NCI-H226 (cell line): Measurements from ENCODE around the gene ACVR2A.

ENCODE experiments used
- DNase-seq: peaks from one replicate; pipeline ENCODE4 v3.0.0-alpha.2; 2015

Gene ACVR2A

DNA sequence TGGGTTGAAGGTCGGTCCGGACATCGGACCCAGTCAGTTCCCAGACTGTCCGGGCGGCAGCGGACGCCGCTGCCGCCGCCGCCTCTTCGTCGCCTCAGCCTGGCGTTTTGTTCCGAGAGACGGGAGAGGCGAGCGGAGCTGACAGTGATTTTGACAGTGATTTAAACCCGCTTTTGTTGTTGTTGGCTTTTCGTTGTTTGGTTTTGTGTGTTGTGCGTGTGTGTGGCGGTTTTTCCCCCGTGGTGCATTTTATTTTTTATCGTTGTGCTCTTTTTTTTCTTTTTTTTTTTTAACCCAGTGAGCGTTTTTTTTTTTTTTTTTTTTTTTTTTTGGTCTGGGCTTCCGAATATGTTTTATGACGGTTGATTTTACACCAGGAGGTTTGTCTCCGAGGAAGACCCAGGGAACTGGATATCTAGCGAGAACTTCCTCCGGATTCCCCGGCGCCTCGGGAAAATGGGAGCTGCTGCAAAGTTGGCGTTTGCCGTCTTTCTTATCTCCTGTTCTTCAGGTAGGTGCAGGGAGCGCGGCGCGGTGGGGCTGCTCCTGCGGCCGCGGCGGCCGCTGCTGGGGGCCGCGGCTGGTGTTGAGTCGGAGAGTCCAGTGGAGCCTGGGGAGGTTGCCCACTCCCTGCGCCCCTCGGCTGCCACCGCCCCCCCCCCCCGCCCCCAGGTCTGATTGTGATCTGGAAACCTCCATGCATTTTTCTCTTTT lies at the start of gene ACVR2A:
Gene ACVR2A (plus strand): TSS at position 333 of the 714 bp plus-strand sequence. CDS start 124 bp downstream, at position 457.
- peak; percentile 34 for DNase-seq

DNA sequence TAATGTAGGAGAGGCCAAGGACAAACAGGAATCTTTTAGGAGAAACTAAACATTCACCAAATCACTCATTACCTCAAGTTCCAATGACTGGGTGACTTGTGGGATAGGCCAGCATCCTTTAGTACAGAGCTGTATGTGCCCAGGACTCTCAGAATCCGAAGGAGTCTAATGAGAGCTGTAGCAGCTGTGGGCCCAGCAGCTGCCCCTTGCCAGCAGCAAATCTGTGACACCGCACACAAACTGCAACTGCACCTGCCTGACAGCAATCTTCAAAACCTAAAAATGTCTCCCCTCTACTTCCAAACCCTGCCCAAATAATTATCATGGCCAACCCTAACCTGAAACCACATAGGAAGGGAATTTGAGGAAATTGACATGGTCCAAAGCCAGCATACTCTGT lies 44.5 kb upstream of the ACVR2A start:
- no peak for DNase-seq

DNA sequence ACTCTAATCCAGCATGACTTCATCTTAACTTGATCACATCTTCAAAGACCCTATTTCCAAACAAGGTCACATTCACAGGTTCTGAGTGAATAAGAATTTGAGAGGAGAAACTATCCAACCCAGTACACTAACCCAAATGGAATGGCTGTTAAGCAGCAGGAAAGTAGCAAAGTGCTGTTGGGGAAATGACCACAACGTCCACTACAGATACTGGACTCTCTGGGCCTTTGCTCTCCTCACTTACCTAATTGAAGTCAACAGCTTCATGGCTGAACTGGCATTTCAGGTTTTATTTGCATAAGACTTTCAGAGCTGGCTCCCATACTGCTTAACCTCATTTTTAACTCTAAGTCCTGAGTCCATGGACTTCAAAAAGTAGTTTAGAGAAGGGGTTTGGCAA lies 38.0 kb upstream of the ACVR2A start:
- no peak for DNase-seq

DNA sequence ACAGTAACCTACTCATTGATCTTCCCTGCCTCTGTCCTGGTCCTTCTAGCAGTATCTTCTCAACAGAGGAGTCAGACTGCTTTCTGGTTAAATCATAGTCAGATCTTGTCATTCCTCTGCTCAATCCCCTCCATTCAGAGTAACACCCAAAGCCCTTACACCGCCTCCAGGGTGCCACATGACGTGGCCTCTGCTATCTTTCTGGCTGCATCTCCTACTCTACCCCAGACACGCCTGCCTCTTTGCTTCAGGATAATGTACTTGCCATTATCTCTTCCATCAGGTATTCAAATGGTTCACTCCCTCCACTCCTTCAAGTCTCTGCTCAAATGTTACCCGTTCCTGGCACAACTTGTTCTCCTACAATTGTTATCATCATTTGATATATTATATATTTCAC lies 36.3 kb upstream of the ACVR2A start:
- no peak for DNase-seq

DNA sequence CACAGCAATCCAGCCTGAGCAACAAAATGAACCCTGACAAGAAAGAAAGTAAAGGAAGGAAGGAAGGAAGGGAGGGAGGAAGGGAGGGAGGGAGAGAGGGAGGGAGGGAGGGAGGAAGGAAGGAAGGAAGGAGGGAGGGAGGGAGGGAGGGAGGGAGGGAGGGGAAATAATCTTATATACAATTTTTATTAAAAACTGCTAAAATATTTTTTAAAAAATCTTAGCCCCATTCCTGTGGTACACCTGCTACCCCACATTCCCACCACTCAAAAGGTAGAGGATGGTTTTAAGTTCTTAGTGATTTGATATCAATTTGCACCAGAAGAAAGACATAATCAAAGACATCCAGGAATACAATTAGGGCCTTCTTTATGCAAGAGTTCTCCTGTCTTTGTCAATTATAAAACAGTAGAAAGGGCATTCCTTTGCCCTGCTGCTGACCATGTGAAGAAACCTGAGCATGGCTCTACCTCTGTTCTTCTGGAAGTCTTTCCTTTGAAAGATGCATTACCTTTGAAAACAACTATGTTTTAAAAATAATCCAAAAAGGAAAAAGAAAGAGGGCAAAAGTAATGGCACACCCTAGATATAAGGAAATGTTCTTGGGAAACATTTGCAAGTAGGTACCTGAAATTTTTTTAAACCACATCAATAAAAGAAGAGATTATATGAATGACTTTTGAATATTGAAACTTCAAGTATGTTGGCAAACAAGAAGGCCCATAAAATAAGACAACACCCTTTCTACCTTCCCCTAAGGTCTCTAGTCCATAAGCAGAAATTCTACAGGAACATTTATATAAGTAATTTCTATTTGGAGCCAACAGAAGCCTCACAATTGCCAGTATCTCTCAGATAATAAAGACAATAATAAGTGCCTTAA lies 33.7 kb upstream of the ACVR2A start:
- DNase-seq: no peak

DNA sequence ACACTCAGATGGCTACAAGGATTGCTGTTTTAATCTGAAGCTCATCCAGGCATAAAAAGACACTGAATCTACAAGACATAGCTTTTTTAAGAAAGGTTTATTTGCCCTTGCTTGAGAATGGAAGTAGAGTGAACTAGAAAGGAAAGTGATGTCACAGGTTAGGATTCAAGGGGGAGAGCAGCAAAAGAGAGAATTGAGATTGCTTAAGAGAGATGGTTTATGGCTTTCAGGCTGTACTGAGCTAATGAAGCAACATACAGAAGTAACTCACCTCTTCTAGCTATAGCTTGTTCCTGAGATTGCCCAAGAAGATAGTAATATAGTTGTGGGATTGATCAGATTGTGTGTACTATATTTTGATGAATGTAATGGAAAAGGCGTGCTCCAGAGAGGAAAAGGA lies 26.1 kb upstream of the ACVR2A start:
- DNase-seq: peak; percentile 56

DNA sequence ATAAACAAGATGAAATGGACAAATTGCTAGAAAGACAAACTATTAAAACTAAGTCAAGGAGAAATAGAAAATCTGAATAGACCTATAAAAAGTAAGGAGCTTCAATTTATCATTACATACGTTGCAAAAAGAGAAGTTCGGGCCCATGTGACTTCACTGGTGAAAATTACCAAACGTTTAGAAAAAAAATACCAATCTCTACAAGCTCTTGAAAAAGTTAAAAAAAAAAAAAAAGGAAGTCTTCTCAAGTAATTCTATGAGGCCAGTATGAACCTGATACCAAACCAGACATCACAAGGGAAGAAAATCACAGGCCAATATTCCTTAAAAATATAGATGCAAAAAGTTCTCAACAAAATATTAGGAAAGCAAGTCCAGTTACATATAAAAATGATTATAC lies 20.2 kb upstream of the ACVR2A start:
- no peak for DNase-seq

DNA sequence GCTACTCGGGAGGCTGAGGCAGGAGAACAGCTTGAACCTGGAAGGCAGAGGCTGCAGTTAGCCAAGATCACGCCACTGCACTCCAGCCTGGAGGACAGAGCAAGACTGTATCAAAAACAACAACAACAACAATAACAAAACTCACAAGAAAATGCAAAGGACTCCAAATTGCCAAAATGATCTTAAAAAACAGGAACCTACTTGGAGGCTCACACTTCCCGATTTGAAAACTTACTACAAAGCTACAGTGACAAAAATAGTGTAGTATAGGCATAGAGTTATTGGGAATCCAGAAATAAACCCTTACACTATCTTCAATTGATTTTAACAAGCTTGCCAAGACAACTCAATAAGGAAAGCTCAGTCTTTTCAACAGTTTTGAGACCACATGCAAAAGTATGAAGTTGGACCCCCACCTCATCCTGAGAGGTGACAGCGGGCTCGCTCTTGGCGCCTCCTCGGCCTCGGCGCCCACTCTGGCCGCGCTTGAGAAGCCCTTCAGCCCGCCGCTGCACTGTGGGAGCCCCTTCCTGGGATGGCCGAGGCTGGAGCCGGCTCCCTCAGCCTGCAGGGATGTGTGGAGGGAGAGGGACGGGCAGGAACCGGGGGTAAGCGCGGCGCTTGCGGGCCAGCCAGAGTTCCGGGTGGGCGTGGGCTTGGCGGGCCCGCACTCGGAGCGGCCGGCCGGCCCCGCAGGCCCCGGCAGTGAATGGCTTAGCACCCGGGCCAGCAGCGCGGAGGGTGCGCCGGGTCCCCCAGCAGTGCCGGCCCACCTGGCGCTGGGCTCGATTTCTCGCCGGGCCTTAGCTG lies 18.3 kb upstream of the ACVR2A start:
- no peak for DNase-seq

DNA sequence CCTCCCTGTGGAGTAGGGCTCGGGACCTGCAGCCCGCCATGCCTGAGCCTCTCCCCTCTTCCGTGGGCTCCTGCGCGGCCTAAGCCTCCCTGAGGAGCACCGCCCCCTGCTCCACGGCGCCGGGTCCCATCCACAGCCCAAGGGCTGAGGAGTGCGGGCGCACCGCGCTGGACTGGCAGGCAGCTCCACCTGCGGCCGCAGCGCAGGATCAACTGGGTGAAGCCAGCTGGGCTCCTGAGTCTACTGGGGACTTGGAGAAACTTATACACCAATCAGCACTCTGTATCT lies 17.8 kb upstream of the ACVR2A start:
- no peak for DNase-seq

DNA sequence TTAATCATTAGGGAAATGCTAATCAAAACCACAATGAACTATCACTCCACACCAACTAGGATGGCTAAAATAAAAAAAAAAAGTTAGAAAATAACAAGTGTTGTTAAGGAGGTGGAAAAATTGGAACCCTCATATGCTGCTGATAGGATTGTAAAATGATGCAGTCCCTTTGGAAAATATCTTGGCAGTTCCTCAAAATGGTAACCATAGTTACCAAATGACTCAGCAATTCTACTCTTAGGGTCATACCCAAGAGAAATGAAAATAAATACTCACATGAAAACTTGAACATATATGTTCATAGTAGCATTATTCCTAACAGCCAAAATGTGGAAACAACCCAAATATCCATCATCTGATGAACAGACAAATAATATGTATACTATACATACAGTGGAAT lies 15.7 kb upstream of the ACVR2A start:
- DNase-seq: peak; percentile 63

DNA sequence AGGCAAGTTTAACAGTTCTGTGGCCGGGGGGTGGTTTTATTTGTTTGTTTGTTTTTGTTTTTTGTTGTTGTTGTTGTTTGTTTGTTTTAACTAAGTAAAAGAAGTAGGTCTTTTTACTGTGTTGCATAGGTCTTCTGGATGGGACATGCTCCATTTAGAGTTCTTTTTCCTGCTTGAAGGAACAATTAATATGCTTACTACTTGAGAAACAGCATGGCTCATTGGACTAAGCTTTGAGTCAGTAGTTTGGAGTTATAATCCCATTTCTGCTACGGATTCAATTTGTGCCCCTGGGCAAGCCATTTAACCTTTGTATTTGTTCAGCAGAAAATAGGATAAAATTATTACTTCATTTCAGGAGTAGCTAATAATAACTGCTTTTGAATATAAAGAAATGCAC lies 8.7 kb upstream of the ACVR2A start:
- DNase-seq: no peak

DNA sequence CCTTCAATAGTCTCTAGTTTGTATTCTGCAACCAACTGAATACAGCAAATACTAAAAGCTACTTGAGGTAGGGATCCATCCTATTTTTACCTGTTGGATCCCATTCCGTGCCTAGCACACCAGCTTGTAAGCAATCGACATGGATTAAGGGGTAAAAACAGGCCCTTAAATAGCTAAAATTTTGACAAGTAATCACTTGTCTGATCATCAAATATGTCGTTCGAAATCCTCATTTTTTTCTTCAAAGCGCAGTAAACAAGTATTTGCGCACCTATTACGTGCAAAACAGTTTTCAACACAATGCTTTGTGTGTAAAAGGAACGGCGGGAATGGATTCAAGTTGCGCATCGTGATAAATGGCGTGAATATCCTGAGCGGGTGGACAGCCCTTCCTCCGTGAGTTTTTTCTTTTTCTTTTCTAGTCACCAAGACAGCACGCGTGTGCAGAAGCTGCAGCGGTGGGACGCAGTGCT lies 1.4 kb upstream of the ACVR2A start:
- no peak for DNase-seq

DNA sequence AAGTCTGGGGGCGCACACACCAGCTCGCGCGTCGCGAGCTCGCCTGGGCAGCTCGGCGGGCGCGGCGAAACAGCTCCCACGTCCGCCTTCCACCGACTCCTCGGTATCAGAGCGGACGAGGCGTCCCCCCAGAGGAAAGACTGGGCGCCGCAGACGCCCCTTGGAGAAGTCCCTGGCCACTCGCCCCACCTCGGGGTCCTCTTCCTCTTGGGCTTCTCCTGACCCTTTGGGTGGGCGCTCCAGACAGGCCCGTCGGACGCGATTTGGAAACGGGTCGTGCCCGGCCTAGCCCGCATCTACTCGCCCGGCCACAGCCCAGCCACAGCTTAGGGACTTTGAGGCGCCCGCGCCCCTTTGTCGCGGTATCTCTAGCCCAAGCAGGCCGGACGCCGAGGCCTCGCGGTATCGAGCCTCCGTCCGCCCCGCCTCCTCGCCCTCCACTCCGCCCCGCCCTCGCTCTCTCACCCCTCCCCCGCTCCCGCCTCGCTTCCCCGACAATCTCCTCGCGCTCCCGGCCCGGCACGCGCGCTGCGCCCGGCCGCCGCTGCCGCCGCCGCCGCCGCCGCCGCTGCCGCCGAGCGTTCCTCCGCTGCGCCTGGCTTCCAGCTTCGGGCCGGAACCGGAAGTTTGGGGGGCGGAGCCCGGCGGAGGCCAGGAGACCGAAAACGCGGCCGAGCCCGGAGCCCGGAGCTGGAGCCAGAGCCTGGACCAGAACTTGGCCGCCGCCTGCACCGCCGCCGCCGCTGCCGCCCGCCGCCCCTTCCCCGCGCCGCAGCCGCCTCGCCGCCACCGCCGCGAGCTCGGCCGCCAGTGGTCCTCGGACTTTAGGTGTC lies 749 bp upstream of the ACVR2A start:
- DNase-seq: peak; percentile 85

DNA sequence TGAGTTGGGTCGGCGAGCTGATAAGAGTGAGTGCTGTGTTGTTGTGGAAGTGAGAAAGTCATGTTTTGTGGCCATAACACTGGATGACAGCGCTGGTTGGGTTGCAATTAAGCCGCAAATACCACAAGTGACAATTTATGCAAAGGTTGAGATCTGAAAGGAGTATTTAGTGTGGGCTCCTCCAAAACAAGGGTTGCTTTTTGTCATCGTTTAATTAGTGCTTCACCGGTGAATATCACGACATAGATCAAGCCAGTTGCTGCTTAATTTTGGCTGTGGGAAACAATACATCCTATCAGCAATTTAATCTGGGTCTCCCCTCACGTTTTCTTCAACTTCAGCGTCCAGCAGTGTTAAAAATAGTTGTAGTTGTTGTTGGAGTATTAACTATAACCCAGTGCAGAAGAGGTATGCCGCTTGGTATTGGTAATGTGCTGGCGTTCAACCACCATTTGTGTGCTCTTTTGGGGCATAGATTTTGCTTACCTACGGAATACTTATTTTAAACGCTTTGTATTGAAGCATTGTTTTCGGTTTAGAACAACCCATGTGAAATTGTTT lies 662 bp downstream of the ACVR2A start:
- DNase-seq: no peak

DNA sequence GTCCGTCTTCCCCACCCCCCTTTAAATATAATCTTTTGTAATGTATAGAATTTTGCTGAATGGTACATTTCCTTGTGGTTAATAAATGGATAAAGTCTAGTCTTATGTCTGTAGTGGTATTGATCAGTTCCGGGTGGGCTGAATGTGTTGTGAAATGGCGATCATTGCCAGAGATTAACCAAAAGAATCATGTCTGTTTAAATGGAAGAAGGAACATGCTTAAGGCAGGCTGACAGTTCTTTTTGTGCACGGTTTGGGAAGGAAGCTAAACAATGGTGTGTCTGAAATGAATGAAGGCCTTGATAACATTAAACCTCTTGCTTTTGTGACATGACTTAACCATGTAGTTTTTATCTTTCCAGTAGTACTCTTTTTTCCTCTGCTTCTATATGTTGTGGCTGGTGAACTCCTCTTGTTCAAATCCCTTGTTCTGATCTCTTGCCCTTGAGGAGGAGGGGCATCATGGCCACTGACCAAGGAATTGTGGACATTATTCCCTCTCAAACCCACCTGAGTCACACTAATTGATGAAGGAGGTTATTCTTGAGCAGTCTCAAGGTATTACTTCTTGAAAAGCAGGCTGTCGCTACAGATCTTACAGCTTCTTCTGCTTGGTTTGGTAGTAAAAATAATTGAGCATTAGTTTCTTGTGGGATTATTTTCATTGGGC lies 1.7 kb downstream of the ACVR2A start:
- DNase-seq: no peak

DNA sequence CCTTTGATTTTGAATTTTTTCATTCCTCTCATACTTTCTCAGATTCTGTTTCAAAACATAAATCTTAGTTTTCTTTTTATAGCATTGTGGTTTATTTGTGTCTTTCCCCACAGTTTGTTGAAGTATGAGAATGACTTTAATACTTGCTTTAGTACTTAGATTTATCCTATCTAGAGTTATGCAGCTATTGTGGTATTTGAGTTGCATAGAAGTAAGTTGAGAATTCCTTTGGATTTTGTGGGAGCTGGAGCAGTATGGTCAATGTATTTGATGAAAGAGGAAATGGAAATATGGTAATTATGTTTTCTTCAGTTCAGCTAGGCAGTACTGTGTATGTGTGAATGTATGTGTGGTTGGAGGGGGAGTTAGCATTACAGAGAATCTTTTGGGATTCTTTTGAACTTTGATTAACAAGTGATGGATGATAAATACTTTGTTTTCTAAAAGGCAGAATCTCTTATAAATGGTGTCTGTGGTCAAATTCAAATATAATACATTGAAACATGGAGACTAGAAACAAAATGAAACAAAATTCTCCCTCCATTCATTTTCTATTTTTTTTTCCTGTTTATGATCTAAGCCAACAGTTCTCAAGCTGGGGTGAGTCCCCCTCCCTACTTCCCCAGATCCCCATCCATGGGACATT lies 3.0 kb downstream of the ACVR2A start:
- peak; percentile 9 for DNase-seq

DNA sequence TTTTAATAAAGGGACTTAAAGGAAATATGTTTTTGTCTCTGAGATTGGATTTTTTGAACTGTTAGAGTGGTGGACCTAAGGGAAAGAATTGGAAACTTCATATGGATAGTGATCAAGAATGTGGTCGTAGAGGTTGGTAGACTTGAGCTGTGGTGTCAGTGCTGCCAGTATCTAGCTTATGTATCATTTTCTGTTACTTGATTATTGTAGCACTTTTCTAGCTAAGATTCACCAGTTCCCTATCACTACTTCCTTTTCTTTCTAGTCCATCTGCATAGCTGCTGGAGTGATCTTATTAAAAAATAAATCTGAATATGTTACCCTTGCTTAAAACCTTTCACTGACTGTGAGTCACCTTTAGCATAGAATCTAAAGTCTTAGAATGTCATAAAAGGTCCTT lies 6.0 kb downstream of the ACVR2A start:
- DNase-seq: no peak

DNA sequence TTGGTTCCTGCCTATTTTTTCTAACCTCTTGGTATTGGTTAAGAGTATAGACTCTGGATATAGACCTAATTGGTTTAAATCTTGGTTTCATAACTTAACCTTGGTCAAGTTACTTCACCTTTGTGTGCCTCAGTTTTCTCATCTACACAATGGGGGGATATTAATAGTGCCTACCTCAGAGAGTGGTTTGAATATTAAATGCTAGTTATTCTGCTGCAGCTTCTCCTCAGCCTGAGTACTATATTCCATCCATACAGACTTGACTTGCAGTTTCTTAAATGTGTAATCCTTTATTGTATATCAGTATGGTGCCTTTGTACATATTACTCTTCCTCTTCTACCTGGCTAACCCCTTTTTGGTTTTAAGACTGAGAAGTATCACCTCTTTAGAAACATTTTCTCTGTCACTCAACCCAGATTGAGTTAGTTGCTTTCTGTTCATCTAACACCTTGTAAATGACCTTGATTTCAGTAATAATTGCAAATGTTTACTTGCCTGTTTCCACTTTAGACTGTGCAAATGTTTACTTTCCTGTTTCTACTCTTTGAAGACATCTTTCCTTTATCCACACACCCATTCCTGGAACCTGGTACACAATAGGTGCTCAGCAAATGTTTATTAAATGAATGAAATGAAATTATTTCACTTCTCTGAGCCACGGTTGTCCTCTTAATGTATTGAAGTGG lies 6.6 kb downstream of the ACVR2A start:
- no peak for DNase-seq

DNA sequence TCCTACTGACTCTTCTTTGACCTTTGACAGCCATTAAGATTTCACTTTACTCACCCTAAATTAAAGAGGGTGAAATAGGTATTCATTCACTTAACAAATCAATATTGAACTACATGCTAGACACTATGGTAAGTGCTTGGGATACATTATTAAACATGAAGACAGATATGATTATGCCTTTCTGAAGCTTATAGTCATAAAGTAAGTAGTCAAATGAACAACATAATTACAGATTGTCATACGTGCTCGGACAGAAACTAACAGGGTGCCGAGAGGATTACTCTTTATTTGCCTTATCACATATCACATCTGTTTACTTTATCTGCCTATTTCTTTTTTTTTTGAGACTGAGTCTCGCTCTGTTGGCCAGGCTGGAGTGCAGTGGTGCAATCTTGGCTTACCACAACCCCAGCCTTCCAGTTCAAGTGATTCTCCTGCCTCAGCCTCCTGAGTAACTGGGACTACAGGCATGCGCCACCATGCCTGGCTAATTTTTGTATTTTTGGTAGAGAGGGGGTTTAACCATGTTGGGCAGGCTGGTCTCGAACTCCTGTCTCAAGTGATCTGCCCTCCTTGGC lies 9.8 kb downstream of the ACVR2A start:
- DNase-seq: no peak

DNA sequence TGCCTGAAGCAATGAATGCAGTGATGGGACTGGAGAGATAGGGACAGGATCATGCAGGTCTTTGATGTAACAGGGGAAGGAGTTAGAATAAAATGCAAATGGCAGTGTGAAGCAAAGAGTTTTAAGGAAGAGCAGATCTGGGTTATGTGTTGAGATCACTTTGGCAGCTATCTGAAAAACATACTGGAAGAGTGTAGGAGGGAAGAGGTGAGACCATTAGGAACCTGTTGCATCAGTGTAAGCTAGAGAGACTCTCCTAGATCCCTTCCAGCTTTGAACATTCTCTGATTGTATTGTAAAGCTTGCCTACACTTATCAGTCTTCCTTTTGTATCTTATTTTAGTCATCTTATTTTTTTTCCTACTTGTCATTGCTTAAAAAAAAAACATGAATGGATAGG lies 10.5 kb downstream of the ACVR2A start:
- peak; percentile 25 for DNase-seq
